Measurements from ENCODE around the gene LHFPL2.

The LHFPL2 gene

DNA sequence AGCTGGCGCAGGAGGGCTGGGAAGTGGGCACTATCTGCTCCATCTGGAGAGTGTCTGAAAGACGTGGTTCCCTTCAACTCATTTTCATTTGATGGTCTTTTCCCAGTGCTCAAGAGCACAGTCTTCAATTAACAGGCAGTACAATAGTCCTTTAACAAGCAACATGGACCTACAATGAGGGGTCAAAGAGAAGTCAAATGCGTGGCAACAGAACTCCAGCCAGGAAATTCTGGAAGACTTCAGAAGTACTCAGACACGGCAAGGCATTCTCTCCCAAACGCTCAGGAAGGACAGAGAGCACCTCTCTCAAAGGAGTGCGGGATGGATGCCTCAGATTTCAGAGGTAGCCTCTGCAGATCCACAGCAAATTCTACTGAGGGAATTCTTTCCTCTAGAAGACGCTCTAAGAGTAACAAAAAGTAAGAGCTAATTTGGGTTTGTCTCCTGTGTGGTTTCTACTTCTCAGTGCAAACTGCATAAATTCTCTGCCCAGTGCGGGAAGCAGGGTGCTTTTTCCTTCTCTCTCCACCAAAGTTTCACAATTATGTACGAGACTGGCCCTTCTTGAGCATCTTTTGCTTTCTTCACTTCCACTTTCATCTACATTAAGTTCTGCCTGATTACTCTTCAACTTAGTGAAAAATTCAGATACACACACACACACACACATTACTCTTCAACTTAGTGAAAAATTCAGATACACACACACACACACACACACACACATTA, 56.4 kb downstream of the LHFPL2 start:
- Histone ChIP-seq H3K4me3 (no peak overlapping the region), H3K9me3 (no peaks in the 10 kb centered on the region), H3K9ac (no peak overlapping the region), H3K27me3 (no peaks in the 10 kb centered on the region), H3K36me3 (no peaks in the 10 kb centered on the region), H4K20me1 (no peaks in the 10 kb centered on the region), H3K27ac (no peak overlapping the region), H3K4me2 (no peak overlapping the region), H3K4me1 (no peaks in the 10 kb centered on the region)
- TF ChIP-seq Cebpa-rat (IDR thresholded peaks at IDR 0.05) = no peak

DNA sequence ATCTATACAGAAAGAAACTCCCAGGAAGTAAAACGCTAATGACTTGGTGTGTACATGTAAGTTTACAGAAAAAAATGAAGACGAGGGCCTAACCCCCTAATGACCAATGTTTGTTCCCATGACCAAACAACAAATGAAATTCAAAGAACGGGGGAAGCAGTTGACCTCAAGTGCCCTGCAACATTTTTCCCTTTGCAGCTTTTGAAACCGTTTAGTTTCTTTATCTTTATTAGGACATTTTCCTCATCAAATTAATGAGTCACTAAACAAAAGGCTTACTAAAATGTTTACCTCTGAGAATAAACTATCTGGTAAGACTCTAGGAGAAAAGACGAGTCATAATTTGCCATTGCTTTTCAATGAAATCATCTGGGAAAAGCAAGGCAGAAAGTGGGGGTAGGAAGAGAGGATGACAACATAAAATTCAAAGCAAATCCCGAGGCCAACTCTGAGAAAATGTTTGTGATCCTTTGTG, 57.4 kb downstream of the LHFPL2 start:
- H3K27me3 ChIP-seq = no peaks in the 10 kb centered on the region
- TF ChIP-seq Cebpa-rat (IDR thresholded peaks at IDR 0.05) = no peak
- no peaks in the 10 kb centered on the region for H3K4me1 ChIP-seq
- no peaks in the 10 kb centered on the region for H3K36me3 ChIP-seq
- H4K20me1 ChIP-seq = no peaks in the 10 kb centered on the region
- H3K9ac ChIP-seq = no peak overlapping the region
- no peak overlapping the region for H3K4me3 ChIP-seq
- H3K27ac ChIP-seq = no peak overlapping the region
- H3K4me2 ChIP-seq = no peak overlapping the region
- no peaks in the 10 kb centered on the region for H3K9me3 ChIP-seq

DNA sequence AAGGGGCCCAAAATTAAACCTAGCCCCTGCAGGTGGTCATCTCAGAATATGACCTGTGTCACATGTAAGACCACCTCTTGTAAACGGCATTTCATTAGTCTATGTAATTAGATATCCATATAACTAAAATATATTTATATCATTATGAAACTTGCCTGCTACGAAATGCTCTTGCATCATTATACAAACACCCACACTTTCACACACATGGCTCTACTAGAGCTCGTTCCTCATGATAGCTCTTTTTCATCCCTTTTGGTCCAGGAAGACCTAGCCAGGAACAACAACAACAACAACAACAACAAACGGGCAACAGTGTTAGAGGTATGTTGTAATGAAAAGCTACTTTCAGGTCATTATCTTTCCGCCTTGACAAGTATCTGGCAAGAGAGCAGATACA, 58.6 kb downstream of the LHFPL2 start:
- H3K4me2 ChIP-seq = no peak overlapping the region
- no peaks in the 10 kb centered on the region for H3K36me3 ChIP-seq
- H3K9me3 ChIP-seq = peaks cover 6% of the 10 kb centered on the region; the same call in 1 of the 2 replicates
- H3K4me1 ChIP-seq = no peaks in the 10 kb centered on the region
- H4K20me1 ChIP-seq = no peaks in the 10 kb centered on the region
- H3K27ac ChIP-seq = no peak overlapping the region
- no peaks in the 10 kb centered on the region for H3K27me3 ChIP-seq
- H3K9ac ChIP-seq = no peak overlapping the region
- no peak overlapping the region for H3K4me3 ChIP-seq
- no peak for TF ChIP-seq Cebpa-rat (IDR thresholded peaks at IDR 0.05)

- no peak overlapping the region for H3K4me3 ChIP-seq
Measured at GRCh38 chr5:78588507-78588906, 60.1 kb downstream of the LHFPL2 start.

DNA sequence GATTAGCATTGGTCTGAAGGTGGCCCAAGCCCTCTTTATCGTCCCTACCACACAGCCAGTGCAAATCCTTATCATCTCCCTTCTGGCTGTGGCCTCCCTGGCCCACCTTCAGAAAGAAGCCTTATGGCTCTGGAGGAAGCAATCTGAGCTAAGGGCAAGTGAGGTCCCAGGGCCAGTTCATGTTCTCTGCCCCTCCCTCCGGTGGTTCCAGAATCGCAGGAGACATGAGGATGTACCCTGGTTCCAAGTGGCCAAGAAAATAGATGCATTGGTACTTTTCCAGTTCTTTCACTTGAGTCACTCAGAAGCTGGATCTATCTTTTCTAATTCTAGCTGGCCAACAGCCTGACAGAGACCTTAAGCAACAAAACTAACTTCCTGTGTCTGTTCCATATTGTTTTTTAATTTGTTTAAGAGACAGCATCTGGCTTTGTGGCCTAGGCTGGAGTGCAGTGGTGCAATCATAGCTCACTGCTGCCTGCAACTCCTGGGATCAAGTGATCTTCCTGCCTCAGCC, 60.7 kb downstream of the LHFPL2 start:
- Histone ChIP-seq H3K4me1 (no peaks in the 10 kb centered on the region), H3K4me2 (no peak overlapping the region), H3K27me3 (no peaks in the 10 kb centered on the region), H3K4me3 (no peak overlapping the region), H3K27ac (no peak overlapping the region), H3K9ac (no peak overlapping the region), H4K20me1 (no peaks in the 10 kb centered on the region), H3K9me3 (peaks cover 6% of the 10 kb centered on the region; the same call in 1 of the 2 replicates), H3K36me3 (no peaks in the 10 kb centered on the region)
- no peak for TF ChIP-seq Cebpa-rat (IDR thresholded peaks at IDR 0.05)

More at GRCh38 chr5:78588507-78588906, 60.1 kb downstream of the LHFPL2 start:
- peaks cover 6% of the 10 kb centered on the region; the same call in 1 of the 2 replicates for H3K9me3 ChIP-seq
- no peaks in the 10 kb centered on the region for H3K27me3 ChIP-seq
- no peak overlapping the region for H3K9ac ChIP-seq
- no peaks in the 10 kb centered on the region for H4K20me1 ChIP-seq
- no peaks in the 10 kb centered on the region for H3K4me1 ChIP-seq
- H3K4me2 ChIP-seq = no peak overlapping the region
- TF ChIP-seq Cebpa-rat (IDR thresholded peaks at IDR 0.05) = no peak
- no peak overlapping the region for H3K27ac ChIP-seq
- no peaks in the 10 kb centered on the region for H3K36me3 ChIP-seq

DNA sequence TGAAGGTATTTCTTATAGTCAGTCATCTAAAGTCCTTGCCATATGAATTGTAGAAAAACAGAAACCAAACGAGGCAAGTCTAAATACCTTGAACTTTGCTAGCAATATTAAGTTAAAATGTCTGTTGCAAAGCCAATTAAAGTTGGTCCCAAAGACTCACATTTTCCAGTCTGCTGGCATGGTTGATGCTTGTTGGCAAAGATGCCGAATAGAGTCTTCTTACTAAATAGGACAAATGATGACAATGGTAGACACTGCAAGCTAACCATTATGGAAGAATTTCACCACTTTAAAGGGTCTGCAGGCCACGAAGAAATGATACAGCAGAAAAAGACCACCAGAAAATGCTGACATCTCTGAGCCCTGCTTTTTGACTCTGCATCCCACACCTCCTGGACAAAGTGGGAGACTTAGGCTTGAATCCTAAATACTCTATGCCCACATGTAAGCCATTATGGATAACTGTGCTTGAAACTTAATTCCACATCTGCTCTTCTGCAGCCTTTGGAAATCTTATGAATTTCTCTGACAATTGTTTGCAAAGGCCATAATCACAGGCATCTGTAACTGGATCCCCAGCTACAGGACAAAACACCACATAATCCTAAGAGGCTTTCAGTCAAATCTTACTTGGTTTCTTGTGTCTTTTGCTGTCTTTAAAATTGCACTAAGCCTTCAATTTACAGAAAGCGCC, 61.3 kb downstream of the LHFPL2 start:
- H3K27ac ChIP-seq = no peak overlapping the region
- no peaks in the 10 kb centered on the region for H3K36me3 ChIP-seq
- H3K4me2 ChIP-seq = no peak overlapping the region
- H3K4me1 ChIP-seq = no peaks in the 10 kb centered on the region
- H3K4me3 ChIP-seq = no peak overlapping the region
- TF ChIP-seq Cebpa-rat (IDR thresholded peaks at IDR 0.05) = no peak
- peaks cover 6% of the 10 kb centered on the region; the same call in 1 of the 2 replicates for H3K9me3 ChIP-seq
- H3K9ac ChIP-seq = no peak overlapping the region
- H3K27me3 ChIP-seq = no peaks in the 10 kb centered on the region
- H4K20me1 ChIP-seq = no peaks in the 10 kb centered on the region

DNA sequence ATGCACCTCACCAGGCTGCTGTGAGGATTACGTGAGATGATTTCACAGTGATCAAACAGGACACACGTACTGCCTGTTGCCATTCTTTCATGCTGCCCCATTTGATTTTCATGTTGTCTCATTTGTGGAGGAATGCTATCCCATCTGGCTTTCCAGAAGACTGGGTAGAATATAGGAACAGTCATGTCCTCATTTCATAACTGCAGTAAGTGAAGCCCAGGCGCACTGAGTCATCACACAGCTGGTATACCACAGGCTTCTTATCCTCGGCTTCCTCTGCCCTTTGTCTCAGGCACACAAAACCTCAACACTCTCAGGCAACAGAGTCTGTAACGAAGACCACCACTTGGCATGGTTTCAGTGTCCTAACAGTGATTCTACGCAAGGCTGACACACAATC, 62.3 kb downstream of the LHFPL2 start:
- Histone ChIP-seq H3K27ac (no peak overlapping the region), H4K20me1 (no peaks in the 10 kb centered on the region), H3K4me2 (no peak overlapping the region), H3K27me3 (no peaks in the 10 kb centered on the region), H3K36me3 (no peaks in the 10 kb centered on the region), H3K4me3 (no peak overlapping the region), H3K9ac (no peak overlapping the region), H3K9me3 (peaks cover 6% of the 10 kb centered on the region; the same call in 1 of the 2 replicates), H3K4me1 (no peaks in the 10 kb centered on the region)
- no peak for TF ChIP-seq Cebpa-rat (IDR thresholded peaks at IDR 0.05)

DNA sequence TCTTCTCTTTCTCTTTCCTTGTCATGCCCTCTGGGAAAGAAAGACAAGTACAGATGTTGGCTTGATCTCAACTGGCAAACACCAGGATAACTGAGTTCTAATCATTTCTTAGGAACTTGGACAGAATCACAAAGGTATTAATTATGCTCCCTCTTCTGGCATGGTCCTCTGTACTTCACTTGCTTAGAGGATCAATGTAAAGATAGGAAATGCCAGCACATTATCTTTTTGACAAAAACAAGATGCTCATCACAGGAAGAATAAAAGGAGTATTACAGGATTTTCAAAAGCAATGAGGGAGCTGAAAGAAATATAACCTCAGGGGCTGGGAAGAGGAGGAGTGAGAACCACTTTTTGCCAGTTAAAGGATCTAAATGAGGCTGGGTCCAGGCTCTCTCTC, 70.6 kb downstream of the LHFPL2 start:
- Histone ChIP-seq H3K9ac (no peak overlapping the region), H3K36me3 (no peaks in the 10 kb centered on the region), H4K20me1 (no peaks in the 10 kb centered on the region), H3K4me1 (peaks cover 21% of the 10 kb centered on the region), H3K4me3 (no peak overlapping the region), H3K9me3 (no peaks in the 10 kb centered on the region), H3K27me3 (no peaks in the 10 kb centered on the region), H3K27ac (no peak overlapping the region), H3K4me2 (no peak overlapping the region)
- TF ChIP-seq Cebpa-rat (IDR thresholded peaks at IDR 0.05) = no peak

DNA sequence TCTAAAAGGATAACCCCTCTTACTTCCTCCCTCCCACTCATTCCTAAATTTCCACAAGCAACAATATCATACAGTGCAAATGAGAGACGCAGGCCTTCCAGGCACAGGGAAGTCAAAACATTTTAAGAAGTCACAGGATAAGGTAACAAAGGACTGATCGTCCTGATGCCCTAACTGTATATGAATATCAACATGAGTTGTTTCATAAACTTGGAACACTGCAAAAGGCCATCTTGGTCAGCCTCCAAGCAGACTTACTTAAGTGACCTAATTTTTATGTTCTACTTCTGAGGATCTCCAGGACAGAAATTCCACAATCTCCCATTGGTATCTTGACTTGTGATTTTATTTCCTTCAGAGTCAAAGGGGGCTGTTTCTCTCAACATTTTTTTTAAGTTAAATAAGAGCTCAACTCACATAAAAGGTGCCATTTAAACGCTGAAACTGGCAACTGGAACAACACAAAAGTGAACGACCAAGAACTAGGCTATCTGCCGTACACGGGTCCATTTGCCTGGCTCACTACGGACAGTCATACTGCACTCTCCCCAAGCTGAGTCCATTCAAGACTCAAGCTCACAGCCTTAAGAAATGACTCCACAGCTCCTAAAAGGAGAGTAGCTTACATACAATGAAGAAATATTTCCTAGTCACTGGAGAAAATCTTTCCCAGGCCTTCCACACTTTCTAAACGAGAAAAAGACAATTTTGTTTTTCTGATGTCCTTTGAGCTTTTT, 71.3 kb downstream of the LHFPL2 start:
- H3K27me3 ChIP-seq = no peaks in the 10 kb centered on the region
- H3K27ac ChIP-seq = no peak overlapping the region
- H3K9me3 ChIP-seq = no peaks in the 10 kb centered on the region
- peaks cover 26% of the 10 kb centered on the region for H3K4me1 ChIP-seq
- H3K36me3 ChIP-seq = no peaks in the 10 kb centered on the region
- no peak overlapping the region for H3K9ac ChIP-seq
- H4K20me1 ChIP-seq = no peaks in the 10 kb centered on the region
- no peak overlapping the region for H3K4me2 ChIP-seq
- no peak for TF ChIP-seq Cebpa-rat (IDR thresholded peaks at IDR 0.05)
- no peak overlapping the region for H3K4me3 ChIP-seq

All from BLaER1 (cell line).